Spleen (tissue), 11 donors: Measurements from ENCODE around the gene COL25A1. TPM values are rescaled to one million over a fixed set of nuclear protein-coding genes. Genes with fewer than 3 reads are reported as not detected.

Experiments used
- DNase-seq: peaks from one replicate; pipeline ENCODE4 v3.0.0-alpha.2; 2020
- H3K27ac ChIP-seq, 8 donors: fragments of 200-600 bp; sonication (generic) in 7 of 8; 1 replicate in 4 of 8; 2 replicates in 4 of 8; pipeline versions ENCODE4 v1.5.0 to v1.8.0; 2016 to 2021; ENCODE audit warnings: inconsistent platforms in 4 of 8, mild to moderate bottlenecking in 4 of 8, moderate library complexity in 1 of 8
- H3K27me3 ChIP-seq, 7 donors: fragments of 200-600 bp; sonication (generic) in 6 of 7; replicated peaks in 1 of 7; 1 replicate in 4 of 7; 2 replicates in 3 of 7; pipeline versions ENCODE4 v1.5.0 to v1.8.0; 2016 to 2021; ENCODE audit warnings: inconsistent platforms in 3 of 7, mild to moderate bottlenecking in 1 of 7
- H3K36me3 ChIP-seq, 6 donors: fragments of 200-600 bp; sonication (generic) in 5 of 6; 1 replicate in 4 of 6; 2 replicates in 2 of 6; pipeline versions ENCODE4 v1.5.0 to v1.8.0; 2016 to 2021; ENCODE audit warnings: inconsistent platforms in 2 of 6
- H3K4me1 ChIP-seq, 6 donors: fragments of 200-600 bp; sonication (generic) in 5 of 6; 1 replicate in 3 of 6; 2 replicates in 3 of 6; pipeline versions ENCODE4 v1.5.0 to v1.8.0; 2016 to 2021; ENCODE audit warnings: inconsistent platforms in 3 of 6
- H3K4me3 ChIP-seq, 8 donors: fragments of 200-600 bp; sonication (generic) in 7 of 8; 1 replicate in 4 of 8; 2 replicates in 4 of 8; pipeline versions ENCODE4 v1.5.0 to v1.8.0; 2016 to 2021; ENCODE audit warnings: inconsistent platforms in 4 of 8, mild to moderate bottlenecking in 4 of 8, moderate library complexity in 2 of 8
- H3K9me3 ChIP-seq, 8 donors: fragments of 200-600 bp; sonication (generic) in 7 of 8; 1 replicate in 4 of 8; 2 replicates in 4 of 8; pipeline versions ENCODE4 v1.5.0 to v1.8.0; 2016 to 2021; ENCODE audit warnings: inconsistent platforms in 4 of 8
- POLR2A ChIP-seq, 3 donors: fragments of 450-650 bp; IDR thresholded peaks; one replicate each; pipeline ENCODE4 v1.5.1; 2017; ENCODE audit warnings: antibody characterized with exemption in 3 of 3, mild to moderate bottlenecking in 1 of 3
- POLR2AphosphoS5 ChIP-seq, 3 donors: sonication (generic); formaldehyde crosslinking; IDR thresholded peaks; one replicate each; pipeline ENCODE4 v1.5.1; 2017; ENCODE audit warnings: antibody characterized with exemption in 3 of 3
- WGBS, 5 donors: extraction: QIAGEN DNeasy Blood & Tissue Kit in 3 of 5; methylation state at CpG; one replicate each; pipeline versions ENCODE4 v1.1.5 to v1.1.7; 2013 to 2018; 5-methylcytosine and 5-hydroxymethylcytosine counted together
- intact Hi-C: fragments of 100-400 bp; cut with DNase I; formaldehyde crosslinking; loops from one replicate; pipeline ENCODE4 v1.15.0; 2023; ENCODE audit warnings: low total_unique reads
- polyA plus RNA-seq, 3 donors: library from polyadenylated mRNA; stranded (reverse); fragments of 200-250 nt; gene quantifications; one replicate each; pipeline ENCODE4 v1.2.1, GENCODE V29; 2013
- total RNA-seq, 7 donors: library from RNA; depleted of rRNA in 3 of 7; stranded (reverse); fragments of >200 nt in 3 of 7; fragmentation: NEBNext Ultra II Directional in 4 of 7; extraction: Animal tissue kit (Norgen Biotek cat#: 25700) in 4 of 7; gene quantifications; one replicate each; pipeline versions ENCODE4 v1.1.0 to v1.2.1, GENCODE V29; 2016 to 2021
- TF ChIP-seq, protein P1 (sequence below), 11 experiments: fragments of 200-600 bp in 7 of 11; fragments of 450-650 bp in 4 of 11; sonication (generic) in 4 of 11; IDR thresholded peaks in 8 of 11; conservative IDR thresholded peaks in 3 of 11; 1 replicate in 7 of 11; 2 replicates in 4 of 11; pipeline versions ENCODE4 v1.4.0 to v1.8.0; 2016 to 2021; ENCODE audit warnings: antibody characterized with exemption in 11 of 11, inconsistent platforms in 4 of 11, mild to moderate bottlenecking in 1 of 11
- donor health status: healthy with polysubstance abuse.
- donor health status: DM: no; HTN: no; CAD: no; lungs with moderate emphysema.
- donor health status: DM: no; HTN: no; CAD: no.
- donor health status: Bipolar disorder and iron deficiency.
- donor health status: healthy.
- donor health status: DM: no; HTN: no; CAD: no.
- donor health status: DM: yes; HTN: yes; CAD: no.

Gene COL25A1
- total and polyA plus RNA-seq, 10 donors, result 0.06 to 1.9 (median 0.57) TPM; not detected in 1

DNA sequence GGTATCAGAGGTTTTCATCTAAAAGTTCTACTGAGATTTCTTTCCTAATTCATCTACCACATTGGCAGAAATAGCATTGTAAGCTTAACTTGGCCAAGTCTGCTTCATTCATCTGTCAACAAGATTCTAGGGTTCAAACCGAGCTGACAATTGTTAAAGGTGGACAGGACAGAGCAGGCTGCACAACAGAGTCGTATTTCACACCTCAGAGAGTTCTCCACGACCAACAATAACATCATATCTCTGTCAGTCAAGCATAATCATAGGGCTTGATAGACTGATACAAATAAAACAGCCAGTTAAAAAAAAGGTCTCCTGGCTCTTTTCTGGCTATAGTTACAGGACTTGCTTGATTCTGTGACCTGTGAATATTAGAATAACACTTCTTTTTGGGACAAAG lies 259.2 kb downstream of the COL25A1 start:
- intact Hi-C loops, result no loop called here
- Histone ChIP-seq H3K9me3 (no peaks in the 10 kb centered on the region), H3K36me3 (no peaks in the 10 kb centered on the region), H3K27me3 (no peaks in the 10 kb centered on the region), H3K27ac (no peak overlapping the region), H3K4me1 (peaks cover 0 to 15% (median 5%) of the 10 kb centered on the region in 6 donors), H3K4me3 (no peak overlapping the region)
- TF ChIP-seq POLR2AphosphoS5 (IDR thresholded peaks at IDR 0.05), result no peak
- no peak for TF ChIP-seq POLR2A (IDR thresholded peaks at IDR 0.05)
- TF ChIP-seq, protein P1, sequence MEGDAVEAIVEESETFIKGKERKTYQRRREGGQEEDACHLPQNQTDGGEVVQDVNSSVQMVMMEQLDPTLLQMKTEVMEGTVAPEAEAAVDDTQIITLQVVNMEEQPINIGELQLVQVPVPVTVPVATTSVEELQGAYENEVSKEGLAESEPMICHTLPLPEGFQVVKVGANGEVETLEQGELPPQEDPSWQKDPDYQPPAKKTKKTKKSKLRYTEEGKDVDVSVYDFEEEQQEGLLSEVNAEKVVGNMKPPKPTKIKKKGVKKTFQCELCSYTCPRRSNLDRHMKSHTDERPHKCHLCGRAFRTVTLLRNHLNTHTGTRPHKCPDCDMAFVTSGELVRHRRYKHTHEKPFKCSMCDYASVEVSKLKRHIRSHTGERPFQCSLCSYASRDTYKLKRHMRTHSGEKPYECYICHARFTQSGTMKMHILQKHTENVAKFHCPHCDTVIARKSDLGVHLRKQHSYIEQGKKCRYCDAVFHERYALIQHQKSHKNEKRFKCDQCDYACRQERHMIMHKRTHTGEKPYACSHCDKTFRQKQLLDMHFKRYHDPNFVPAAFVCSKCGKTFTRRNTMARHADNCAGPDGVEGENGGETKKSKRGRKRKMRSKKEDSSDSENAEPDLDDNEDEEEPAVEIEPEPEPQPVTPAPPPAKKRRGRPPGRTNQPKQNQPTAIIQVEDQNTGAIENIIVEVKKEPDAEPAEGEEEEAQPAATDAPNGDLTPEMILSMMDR (IDR thresholded peaks at IDR 0.05 in 8 of 11, conservative IDR thresholded peaks at IDR 0.05 in 3 of 11), result no peak
- DNase-seq, result no peak
- 55 to 84% (median 74%) methylated on average over 3 of the region's 3 CpGs for WGBS, 5 donors

- Histone ChIP-seq H3K9me3 (no peaks in the 10 kb centered on the region), H3K4me1 (peaks cover 0 to 9% (median 5%) of the 10 kb centered on the region in 6 donors), H3K27me3 (no peaks in the 10 kb centered on the region), H3K4me3 (no peak overlapping the region), H3K27ac (no peak overlapping the region), H3K36me3 (no peaks in the 10 kb centered on the region)
- intact Hi-C loops, result no loop called here
- 69 to 81% (median 74%) methylated on average over 3 of the region's 3 CpGs for WGBS, 5 donors
- DNase-seq, result no peak
- no peak for TF ChIP-seq POLR2AphosphoS5 (IDR thresholded peaks at IDR 0.05)
- TF ChIP-seq POLR2A (IDR thresholded peaks at IDR 0.05), result no peak
- TF ChIP-seq, protein P1 (IDR thresholded peaks at IDR 0.05 in 8 of 11, conservative IDR thresholded peaks at IDR 0.05 in 3 of 11), result no peak
These were observed 260.7 kb downstream of the COL25A1 start for GRCh38 chr4:109041463-109042360.

DNA sequence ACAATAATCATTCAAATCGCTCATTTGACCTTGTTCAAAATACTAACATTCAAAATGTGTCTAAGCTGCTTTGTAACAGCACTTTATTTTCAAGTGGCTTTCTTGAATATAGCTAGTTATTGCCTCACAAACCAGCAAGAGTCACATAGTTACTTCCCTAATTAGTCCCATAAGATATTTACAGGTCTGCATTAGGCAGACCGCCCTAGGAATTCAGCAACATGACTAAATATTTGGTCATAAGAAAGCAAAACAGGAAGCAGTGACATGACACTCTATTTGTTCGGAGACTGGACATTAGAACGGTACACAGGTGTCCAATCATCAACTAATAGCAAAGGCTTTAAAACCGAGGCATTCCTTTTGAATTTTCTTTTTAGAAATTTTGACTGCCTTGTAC lies 262.0 kb downstream of the COL25A1 start:
- no peak overlapping the region for H3K27ac ChIP-seq
- H3K4me1 ChIP-seq, result no peaks in the 10 kb centered on the region
- WGBS, 5 donors, result 70 to 95% (median 83%) methylated on average over 5 of the region's 5 CpGs
- H3K36me3 ChIP-seq, result no peaks in the 10 kb centered on the region
- H3K27me3 ChIP-seq, result no peaks in the 10 kb centered on the region
- TF ChIP-seq, protein P1 (IDR thresholded peaks at IDR 0.05 in 8 of 11, conservative IDR thresholded peaks at IDR 0.05 in 3 of 11), result no peak
- TF ChIP-seq POLR2AphosphoS5 (IDR thresholded peaks at IDR 0.05) (no peak), POLR2A (IDR thresholded peaks at IDR 0.05) (no peak)
- no peak for DNase-seq
- intact Hi-C loops, result no loop called here
- H3K9me3 ChIP-seq, result no peaks in the 10 kb centered on the region
- H3K4me3 ChIP-seq, result no peak overlapping the region

DNA sequence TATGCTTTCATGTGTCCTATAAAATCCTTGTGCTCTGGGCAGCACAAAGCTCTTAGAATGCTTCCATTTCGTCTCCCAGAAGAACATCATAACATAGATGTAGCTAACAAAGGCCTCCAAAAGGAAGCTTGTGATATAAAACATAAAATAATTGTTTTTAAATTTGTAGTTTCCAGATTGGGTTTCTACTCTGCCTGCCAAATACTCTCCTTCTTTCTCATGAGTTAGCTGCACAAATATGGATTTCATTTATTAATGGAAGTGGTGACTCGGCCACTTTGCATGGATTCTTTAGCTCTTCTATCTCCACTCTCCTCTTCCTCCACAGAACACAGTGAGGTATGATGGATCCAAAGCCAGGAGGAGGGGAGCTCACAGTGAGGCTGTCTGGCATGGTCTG lies 265.4 kb downstream of the COL25A1 start:
- Histone ChIP-seq H3K27ac (no peak overlapping the region), H3K4me3 (no peak overlapping the region), H3K27me3 (no peaks in the 10 kb centered on the region), H3K36me3 (no peaks in the 10 kb centered on the region), H3K9me3 (no peaks in the 10 kb centered on the region), H3K4me1 (no peaks in the 10 kb centered on the region)
- DNase-seq, result no peak
- WGBS, 5 donors, result 65 to 79% (median 72%) methylated on average over 2 of the region's 2 CpGs
- TF ChIP-seq, protein P1 (IDR thresholded peaks at IDR 0.05 in 8 of 11, conservative IDR thresholded peaks at IDR 0.05 in 3 of 11), result no peak
- TF ChIP-seq POLR2AphosphoS5 (IDR thresholded peaks at IDR 0.05), result no peak
- no peak for TF ChIP-seq POLR2A (IDR thresholded peaks at IDR 0.05)
- intact Hi-C loops, result no loop called here
